ENCODE results near the gene MGAT5. TPM values are rescaled to one million over a fixed set of nuclear protein-coding genes. Genes with fewer than 3 reads are reported as not detected.

The MGAT5 gene
- total and polyA plus RNA-seq, 2 donors, result 17.0 to 49.4 TPM

GRCh38 chr2:134398300-134398699 is 144.4 kb downstream of the MGAT5 start:
- 78% methylated on average over 6 of the region's 6 CpGs for WGBS
- H3K36me3 ChIP-seq (ENCODE audit: insufficient read depth), result peaks cover 5% of the 10 kb centered on the region
- no peak overlapping the region for H3K27ac ChIP-seq (ENCODE audit: low read depth)
- H3K4me1 ChIP-seq (ENCODE audit: insufficient read depth), result no peaks in the 10 kb centered on the region
- DNase-seq (ENCODE audit: extremely low spot score), result no peak
- H3K4me3 ChIP-seq (ENCODE audit: low read depth, low read length), result no peak overlapping the region

- no peaks in the 10 kb centered on the region for H3K4me1 ChIP-seq (ENCODE audit: insufficient read depth)
- no peak overlapping the region for H3K27ac ChIP-seq (ENCODE audit: low read depth)
- H3K4me3 ChIP-seq (ENCODE audit: low read depth, low read length), result no peak overlapping the region
- 97% methylated on average over 2 of the region's 2 CpGs for WGBS
- H3K36me3 ChIP-seq (ENCODE audit: insufficient read depth), result peaks cover 5% of the 10 kb centered on the region
- no peak for DNase-seq (ENCODE audit: extremely low spot score)
Measured at GRCh38 chr2:134399096-134399495, 145.2 kb downstream of the MGAT5 start.

GRCh38 chr2:134401081-134401497 is 147.2 kb downstream of the MGAT5 start:
- Histone ChIP-seq H3K36me3 (ENCODE audit: insufficient read depth) (peaks cover 3% of the 10 kb centered on the region), H3K4me3 (ENCODE audit: low read depth, low read length) (no peak overlapping the region), H3K4me1 (ENCODE audit: insufficient read depth) (peaks cover 2% of the 10 kb centered on the region), H3K27ac (ENCODE audit: low read depth) (peak overlapping the region; percentile 39)
- no peak for DNase-seq (ENCODE audit: extremely low spot score)
- WGBS, result 42% methylated on average over 5 of the region's 5 CpGs

DNA sequence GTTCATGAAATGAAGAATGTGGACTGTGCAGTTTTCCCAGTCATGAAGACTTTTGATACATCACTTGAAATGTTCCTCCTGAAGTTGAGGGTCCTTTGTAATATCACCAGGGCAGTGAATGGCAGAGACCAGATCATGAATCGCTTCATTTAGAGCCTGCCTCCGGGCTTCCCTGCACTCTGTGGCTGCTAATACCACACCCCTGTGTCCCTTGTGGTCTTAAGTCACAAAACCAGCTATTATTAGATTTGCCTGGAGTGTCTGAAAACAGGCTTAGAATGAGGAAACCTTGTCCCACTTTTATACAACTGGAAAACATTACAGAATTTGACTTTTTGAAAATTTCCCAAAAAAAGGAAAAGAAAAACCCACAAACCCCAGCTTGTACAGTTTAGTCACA is 147.9 kb downstream of the MGAT5 start:
- DNase-seq (ENCODE audit: extremely low spot score), result no peak
- Histone ChIP-seq H3K4me1 (ENCODE audit: insufficient read depth) (peaks cover 2% of the 10 kb centered on the region), H3K36me3 (ENCODE audit: insufficient read depth) (peaks cover 3% of the 10 kb centered on the region), H3K27ac (ENCODE audit: low read depth) (no peak overlapping the region), H3K4me3 (ENCODE audit: low read depth, low read length) (no peak overlapping the region)
- 56% methylated on average over 2 of the region's 2 CpGs for WGBS

- 17% methylated on average over 1 of the region's 1 CpG for WGBS
- Histone ChIP-seq H3K36me3 (ENCODE audit: insufficient read depth) (peaks cover 3% of the 10 kb centered on the region), H3K4me3 (ENCODE audit: low read depth, low read length) (no peak overlapping the region), H3K4me1 (ENCODE audit: insufficient read depth) (peaks cover 2% of the 10 kb centered on the region), H3K27ac (ENCODE audit: low read depth) (no peak overlapping the region)
- DNase-seq (ENCODE audit: extremely low spot score), result no peak
Measured at GRCh38 chr2:134402410-134402809, 148.5 kb downstream of the MGAT5 start.

- 77% methylated on average over 3 of the region's 3 CpGs for WGBS
- DNase-seq (ENCODE audit: extremely low spot score), result no peak
- no peak overlapping the region for H3K4me3 ChIP-seq (ENCODE audit: low read depth, low read length)
- peaks cover 2% of the 10 kb centered on the region for H3K4me1 ChIP-seq (ENCODE audit: insufficient read depth)
- H3K36me3 ChIP-seq (ENCODE audit: insufficient read depth), result no peaks in the 10 kb centered on the region
- H3K27ac ChIP-seq (ENCODE audit: low read depth), result no peak overlapping the region
Measured at GRCh38 chr2:134405611-134406081, 151.8 kb downstream of the MGAT5 start.

GRCh38 chr2:134406311-134406710 is 152.4 kb downstream of the MGAT5 start:
- Histone ChIP-seq H3K27ac (ENCODE audit: low read depth) (no peak overlapping the region), H3K4me1 (ENCODE audit: insufficient read depth) (peaks cover 2% of the 10 kb centered on the region), H3K4me3 (ENCODE audit: low read depth, low read length) (no peak overlapping the region), H3K36me3 (ENCODE audit: insufficient read depth) (no peaks in the 10 kb centered on the region)
- DNase-seq (ENCODE audit: extremely low spot score), result no peak
- WGBS, result 96% methylated on average over 5 of the region's 5 CpGs

- 95% methylated on average over 3 of the region's 3 CpGs for WGBS
- H3K4me3 ChIP-seq (ENCODE audit: low read depth, low read length), result no peak overlapping the region
- H3K4me1 ChIP-seq (ENCODE audit: insufficient read depth), result peaks cover 2% of the 10 kb centered on the region
- no peaks in the 10 kb centered on the region for H3K36me3 ChIP-seq (ENCODE audit: insufficient read depth)
- H3K27ac ChIP-seq (ENCODE audit: low read depth), result no peak overlapping the region
- DNase-seq (ENCODE audit: extremely low spot score), result no peak
Measured at GRCh38 chr2:134406736-134407135, 152.9 kb downstream of the MGAT5 start.

- Histone ChIP-seq H3K27ac (ENCODE audit: low read depth) (no peak overlapping the region), H3K4me1 (ENCODE audit: insufficient read depth) (peaks cover 2% of the 10 kb centered on the region), H3K36me3 (ENCODE audit: insufficient read depth) (no peaks in the 10 kb centered on the region), H3K4me3 (ENCODE audit: low read depth, low read length) (no peak overlapping the region)
- WGBS, result 91% methylated on average over 4 of the region's 4 CpGs
- no peak for DNase-seq (ENCODE audit: extremely low spot score)
Measured at GRCh38 chr2:134407154-134407890, 153.4 kb downstream of the MGAT5 start.

DNA sequence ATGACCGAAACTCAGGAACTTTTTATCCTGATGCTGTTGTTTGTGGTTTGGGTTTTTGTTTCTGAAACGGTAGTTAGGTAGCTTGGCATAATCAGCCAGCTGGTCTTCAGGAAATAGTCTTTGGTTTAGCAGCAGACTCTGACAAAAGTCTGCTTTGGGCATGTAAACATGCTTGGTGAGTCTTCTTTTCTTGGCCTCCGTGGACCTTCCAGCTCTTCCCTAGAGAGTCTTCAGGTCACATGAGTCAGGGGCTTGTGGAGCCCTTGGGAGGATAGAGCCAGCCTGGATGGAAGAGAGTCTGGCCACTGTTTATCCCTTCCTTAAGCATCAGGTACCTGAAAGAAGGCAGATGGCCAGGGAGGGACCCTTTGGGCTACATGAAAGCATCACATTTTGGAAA is 154.5 kb downstream of the MGAT5 start:
- Histone ChIP-seq H3K4me1 (ENCODE audit: insufficient read depth) (peaks cover 2% of the 10 kb centered on the region), H3K4me3 (ENCODE audit: low read depth, low read length) (no peak overlapping the region), H3K27ac (ENCODE audit: low read depth) (no peak overlapping the region), H3K36me3 (ENCODE audit: insufficient read depth) (no peaks in the 10 kb centered on the region)
- no peak for DNase-seq (ENCODE audit: extremely low spot score)
- 57% methylated on average over 3 of the region's 3 CpGs for WGBS

- no peak overlapping the region for H3K4me3 ChIP-seq (ENCODE audit: low read depth, low read length)
- no peak overlapping the region for H3K27ac ChIP-seq (ENCODE audit: low read depth)
- no peaks in the 10 kb centered on the region for H3K36me3 ChIP-seq (ENCODE audit: insufficient read depth)
- WGBS, result 46% methylated on average over 3 of the region's 3 CpGs
- DNase-seq (ENCODE audit: extremely low spot score), result no peak
- H3K4me1 ChIP-seq (ENCODE audit: insufficient read depth), result peaks cover 2% of the 10 kb centered on the region
Measured at GRCh38 chr2:134408791-134409190, 154.9 kb downstream of the MGAT5 start.

DNA sequence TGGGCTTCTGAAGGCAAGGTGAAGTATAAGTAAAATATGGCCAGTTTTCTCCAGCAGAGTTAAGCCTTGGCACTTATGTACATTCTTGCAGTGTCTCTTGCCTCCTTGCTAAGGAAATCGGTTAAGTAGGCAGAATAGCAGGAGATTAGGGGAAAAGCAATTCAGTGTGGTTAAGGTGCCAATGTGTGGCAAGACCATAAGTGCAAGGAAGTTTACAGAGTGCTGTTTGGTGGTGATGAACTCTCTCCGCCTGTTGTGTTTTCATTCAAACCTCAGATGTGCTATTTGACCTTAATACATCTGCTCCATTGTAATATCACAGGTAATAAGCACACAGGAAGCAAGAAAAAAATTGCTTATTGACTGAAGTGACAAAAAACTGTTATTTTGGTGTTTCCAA is 156.1 kb downstream of the MGAT5 start:
- Histone ChIP-seq H3K4me1 (ENCODE audit: insufficient read depth) (peaks cover 2% of the 10 kb centered on the region), H3K4me3 (ENCODE audit: low read depth, low read length) (no peak overlapping the region), H3K36me3 (ENCODE audit: insufficient read depth) (no peaks in the 10 kb centered on the region), H3K27ac (ENCODE audit: low read depth) (no peak overlapping the region)
- DNase-seq (ENCODE audit: extremely low spot score), result no peak
- 91% methylated on average over 2 of the region's 2 CpGs for WGBS

DNA sequence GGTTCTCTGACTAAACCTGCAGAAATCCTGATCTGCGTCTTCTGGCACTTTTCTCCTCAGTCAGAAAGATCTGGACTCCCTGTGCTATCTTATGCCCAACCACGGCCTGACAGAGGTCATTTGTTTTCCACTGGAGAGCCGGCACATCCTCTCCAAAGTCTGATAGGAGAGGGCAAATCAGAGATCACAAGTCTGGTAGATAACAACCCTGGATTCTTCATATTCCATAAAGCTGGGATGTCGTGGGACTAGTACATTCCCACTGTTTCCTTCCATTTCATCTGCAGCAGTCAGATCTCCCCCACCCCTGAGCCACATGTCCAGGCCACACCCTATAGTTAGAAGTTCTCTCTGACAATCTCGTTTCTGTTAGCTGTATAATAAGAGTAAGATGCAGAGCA is 157.0 kb downstream of the MGAT5 start:
- WGBS, result 51% methylated on average over 5 of the region's 5 CpGs
- no peak overlapping the region for H3K4me3 ChIP-seq (ENCODE audit: low read depth, low read length)
- H3K36me3 ChIP-seq (ENCODE audit: insufficient read depth), result no peaks in the 10 kb centered on the region
- H3K4me1 ChIP-seq (ENCODE audit: insufficient read depth), result peaks cover under 1% of the 10 kb centered on the region
- H3K27ac ChIP-seq (ENCODE audit: low read depth), result peak overlapping the region; percentile 15
- no peak for DNase-seq (ENCODE audit: extremely low spot score)

GRCh38 chr2:134411279-134411827 is 157.5 kb downstream of the MGAT5 start:
- Histone ChIP-seq H3K27ac (ENCODE audit: low read depth) (peak overlapping the region; percentile 15), H3K36me3 (ENCODE audit: insufficient read depth) (no peaks in the 10 kb centered on the region), H3K4me1 (ENCODE audit: insufficient read depth) (no peaks in the 10 kb centered on the region), H3K4me3 (ENCODE audit: low read depth, low read length) (no peak overlapping the region)
- DNase-seq (ENCODE audit: extremely low spot score), result no peak
- 72% methylated on average over 6 of the region's 6 CpGs for WGBS
